HepG2 (cell line): ENCODE results near the gene PTF1A. TPM values are rescaled to one million over a fixed set of nuclear protein-coding genes. Genes with fewer than 3 reads are reported as not detected.

Experiments used
- ATAC-seq: fragments of 200-7000 bp; cut with Tn5 transposase; 3 replicates; pipeline ENCODE4 v1.9.1; 2020; ENCODE audit warnings: mild to moderate bottlenecking, moderate library complexity
- BruUV-seq: library from RNA; stranded (reverse); fragments of 400-500 nt; replicated peaks from 2 replicates; lab custom pipeline; 2021; lab: Mats Ljungman, UMichigan
- CTCF ChIA-PET: fragments of 300-600 bp; formaldehyde crosslinking; extraction: SDS; loops from one replicate; lab custom pipeline; 2021; ENCODE audit warnings: low total read pairs, inconsistent platforms, low intra/inter-chr PET ratio; lab: Yijun Ruan, JAX
- POLR2A ChIA-PET: fragments of 350-600 bp; sonication (Branson Sonifier 250); formaldehyde crosslinking; loops from one replicate; lab custom pipeline; 2020; ENCODE audit warnings: antibody characterized with exemption, inconsistent platforms; lab: Yijun Ruan, JAX
- DNase-seq: peaks from one replicate; pipeline ENCODE4 v3.0.0-alpha.2; 2015; ENCODE audit warnings: low spot score
- FAIRE-seq: peaks from 3 replicates; lab custom pipeline; 2011; peaks lifted over from hg19 to GRCh38; lab: Jason Lieb, UNC
- H2AFZ ChIP-seq: one replicate; pipeline ENCODE4 v1.6.1; 2011; ENCODE audit warnings: low read length, inconsistent platforms
- H3K27ac ChIP-seq: fragments of 300-600 bp; 3 replicates; pipeline ENCODE4 v1.8.0; 2011; ENCODE audit warnings: mixed run types, mild to moderate bottlenecking, mixed read lengths, low read length, inconsistent platforms; ENCODE audit not compliant: insufficient read depth; ENCODE audit errors: extremely low read length
- H3K27me3 ChIP-seq, 2 experiments: fragments of 200-600 bp in 1 of 2; 2 replicates in 1 of 2; 3 replicates in 1 of 2; pipeline versions ENCODE4 v1.6.0 to v1.8.0; 2011; ENCODE audit warnings: low read length in 2 of 2, mild to moderate bottlenecking in 2 of 2, moderate library complexity in 2 of 2, inconsistent platforms in 1 of 2; ENCODE audit not compliant: insufficient read depth in 2 of 2, control insufficient read depth in 1 of 2
- H3K36me3 ChIP-seq, 2 experiments: fragments of 200-600 bp in 1 of 2; replicated peaks in 1 of 2; 2 replicates in 1 of 2; 3 replicates in 1 of 2; pipeline versions ENCODE4 v1.5.1 to v1.8.0; 2011; ENCODE audit warnings: low read length in 2 of 2, inconsistent platforms in 1 of 2; ENCODE audit not compliant: insufficient read depth in 2 of 2, control insufficient read depth in 1 of 2
- H3K4me1 ChIP-seq: 2 replicates; pipeline ENCODE4 v1.5.1; 2012; ENCODE audit warnings: low read length, inconsistent platforms; ENCODE audit not compliant: insufficient read depth
- H3K4me2 ChIP-seq: 2 replicates; pipeline ENCODE4 v1.6.0; 2011; ENCODE audit warnings: low read depth, low read length, inconsistent platforms
- H3K4me3 ChIP-seq, 3 experiments: fragments of 200-600 bp in 1 of 3; sonication (generic), shearing (Covaris generic) in 1 of 3; replicated peaks in 1 of 3; 2 replicates each; pipeline ENCODE4 v1.5.1; 2011 to 2016; ENCODE audit warnings: low read length in 3 of 3, inconsistent platforms in 2 of 3, low read depth in 2 of 3, mild to moderate bottlenecking in 2 of 3, control low read depth in 1 of 3, mixed read lengths in 1 of 3; ENCODE audit not compliant: insufficient read depth in 1 of 3
- H3K79me2 ChIP-seq: one replicate; pipeline ENCODE4 v1.6.1; 2011; ENCODE audit warnings: low read length, inconsistent platforms; ENCODE audit not compliant: insufficient read depth
- H3K9ac ChIP-seq: 2 replicates; pipeline ENCODE4 v1.6.0; 2011; ENCODE audit warnings: mild to moderate bottlenecking, low read depth, low read length, inconsistent platforms; ENCODE audit not compliant: insufficient read depth
- H3K9me3 ChIP-seq: 2 replicates; pipeline ENCODE4 v1.5.1; 2012; ENCODE audit warnings: mild to moderate bottlenecking, low read length
- H4K20me1 ChIP-seq: 2 replicates; pipeline ENCODE4 v1.6.0; 2011; ENCODE audit warnings: inconsistent platforms, mild to moderate bottlenecking, low read length, moderate library complexity; ENCODE audit not compliant: insufficient read depth
- ZNF670 ChIP-seq: sonication (generic); formaldehyde crosslinking; IDR thresholded peaks from 2 replicates; pipeline ENCODE4 v1.8.0; 2022; ENCODE audit warnings: mild to moderate bottlenecking, missing genetic modification reagents, borderline replicate concordance
- WGBS: methylation state at CpG from one replicate; pipeline ENCODE4 v1.1.6; 2017; ENCODE audit warnings: low lambda C conversion rate; 5-methylcytosine and 5-hydroxymethylcytosine counted together
- in situ Hi-C: cut with HindIII; loops from 2 replicates; pipeline ENCODE4 v1.10.0; 2017; ENCODE audit warnings: low pct_unique_long_range_greater_than_20kb; ENCODE audit not compliant: extremely low pct_ligation_motif_present
- intact Hi-C: fragments of 100-400 bp; cut with micrococcal nuclease; formaldehyde crosslinking; loops from one replicate; pipeline ENCODE4 v1.10.0; 2022; ENCODE audit not compliant: unreplicated experiment
- polyA plus RNA-seq, 8 experiments: library from polyadenylated mRNA; depleted of rRNA in 3 of 8; stranded (reverse) in 7 of 8; unstranded in 1 of 8; fragments of >200 nt; fragmentation: Illumina TruSeq in 4 of 8; extraction: Trizol in 4 of 8; gene quantifications; 2 replicates each; pipeline versions ENCODE4 v1.2.1 to v1.2.3, GENCODE V29; 2011 to 2016; ENCODE audit warnings: low read depth in 4 of 8, missing spikeins in 1 of 8, mixed read lengths in 1 of 8; ENCODE audit not compliant: insufficient read depth in 1 of 8
- total RNA-seq, 5 experiments: library from RNA; depleted of rRNA; stranded (reverse); fragments of >200 nt; fragmentation: Illumina TruSeq; extraction: Trizol; gene quantifications; 2 replicates each; pipeline ENCODE4 v1.2.3, GENCODE V29; 2016; ENCODE audit warnings: low read depth in 1 of 5
- TF ChIP-seq, protein P1 (sequence below): sonication (generic); formaldehyde crosslinking; IDR thresholded peaks from 2 replicates; pipeline ENCODE4 v1.5.1; 2020; ENCODE audit warnings: mild to moderate bottlenecking, missing genetic modification reagents, moderate library complexity

Gene PTF1A
- total and polyA plus RNA-seq, 2 of the 13 experiments (the other 11 are each of a cell fraction or from before 2014, with no cell fraction given), result not detected

- no peak overlapping the region for H3K9ac ChIP-seq
- intact Hi-C loops (no loop called here), in situ Hi-C loops (loop anchor here (25.0 kb wide), 2 partner anchors 364 to 514 kb away; no protein-coding TSS in a partner anchor)
- no peaks in the 10 kb centered on the region for H4K20me1 ChIP-seq
- no peak overlapping the region for H3K4me3 ChIP-seq
- ATAC-seq, result peak; percentile 74
- peaks cover 4 to 26% of the 10 kb centered on the region in 2 experiments; a peak in 3 of 5 replicates for H3K27me3 ChIP-seq
- no peaks in the 10 kb centered on the region for H3K79me2 ChIP-seq
- no peak for TF ChIP-seq ZNF670 (CRISPR knock-in tag)
- TF ChIP-seq, protein P1, sequence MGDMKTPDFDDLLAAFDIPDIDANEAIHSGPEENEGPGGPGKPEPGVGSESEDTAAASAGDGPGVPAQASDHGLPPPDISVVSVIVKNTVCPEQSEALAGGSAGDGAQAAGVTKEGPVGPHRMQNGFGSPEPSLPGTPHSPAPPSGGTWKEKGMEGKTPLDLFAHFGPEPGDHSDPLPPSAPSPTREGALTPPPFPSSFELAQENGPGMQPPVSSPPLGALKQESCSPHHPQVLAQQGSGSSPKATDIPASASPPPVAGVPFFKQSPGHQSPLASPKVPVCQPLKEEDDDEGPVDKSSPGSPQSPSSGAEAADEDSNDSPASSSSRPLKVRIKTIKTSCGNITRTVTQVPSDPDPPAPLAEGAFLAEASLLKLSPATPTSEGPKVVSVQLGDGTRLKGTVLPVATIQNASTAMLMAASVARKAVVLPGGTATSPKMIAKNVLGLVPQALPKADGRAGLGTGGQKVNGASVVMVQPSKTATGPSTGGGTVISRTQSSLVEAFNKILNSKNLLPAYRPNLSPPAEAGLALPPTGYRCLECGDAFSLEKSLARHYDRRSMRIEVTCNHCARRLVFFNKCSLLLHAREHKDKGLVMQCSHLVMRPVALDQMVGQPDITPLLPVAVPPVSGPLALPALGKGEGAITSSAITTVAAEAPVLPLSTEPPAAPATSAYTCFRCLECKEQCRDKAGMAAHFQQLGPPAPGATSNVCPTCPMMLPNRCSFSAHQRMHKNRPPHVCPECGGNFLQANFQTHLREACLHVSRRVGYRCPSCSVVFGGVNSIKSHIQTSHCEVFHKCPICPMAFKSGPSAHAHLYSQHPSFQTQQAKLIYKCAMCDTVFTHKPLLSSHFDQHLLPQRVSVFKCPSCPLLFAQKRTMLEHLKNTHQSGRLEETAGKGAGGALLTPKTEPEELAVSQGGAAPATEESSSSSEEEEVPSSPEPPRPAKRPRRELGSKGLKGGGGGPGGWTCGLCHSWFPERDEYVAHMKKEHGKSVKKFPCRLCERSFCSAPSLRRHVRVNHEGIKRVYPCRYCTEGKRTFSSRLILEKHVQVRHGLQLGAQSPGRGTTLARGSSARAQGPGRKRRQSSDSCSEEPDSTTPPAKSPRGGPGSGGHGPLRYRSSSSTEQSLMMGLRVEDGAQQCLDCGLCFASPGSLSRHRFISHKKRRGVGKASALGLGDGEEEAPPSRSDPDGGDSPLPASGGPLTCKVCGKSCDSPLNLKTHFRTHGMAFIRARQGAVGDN (CRISPR knock-in tag), result peak; percentile 4; the same call in 1 of the 2 replicates
- H3K4me2 ChIP-seq, result no peak overlapping the region
- no peaks in the 10 kb centered on the region for H3K36me3 ChIP-seq
- H3K4me1 ChIP-seq, result no peaks in the 10 kb centered on the region
- DNase-seq, result no peak
- POLR2A ChIA-PET, result no interaction called here
- H2AFZ ChIP-seq, result no peak overlapping the region
- WGBS, result 20% methylated on average over 20 of the region's 82 CpGs
- BruUV-seq, result no TSS peak
- no peak for FAIRE-seq
- H3K27ac ChIP-seq, result no peak overlapping the region
- no peaks in the 10 kb centered on the region for H3K9me3 ChIP-seq
- CTCF ChIA-PET, result no interaction called here
Observed at GRCh38 chr10:23173214-23174073, 18.7 kb upstream of the PTF1A start.
